ENCODE measurements around the gene UQCC2. TPM values are rescaled to one million over a fixed set of nuclear protein-coding genes. Genes with fewer than 3 reads are reported as not detected.
A peak's percentile ranks its signal among the peaks of the same experiment; 100 is the strongest.

Gene UQCC2
- total RNA-seq, 3 donors from 2014 or later, result 41.8 to 48.6 (median 45.7) TPM

GRCh38 chr6:33737267-33738026, 25.9 kb upstream of the UQCC2 start:
- intact Hi-C loops (cut with DNase I, micrococcal nuclease), result no loop called here
- ATAC-seq (no peak), DNase-seq (peak in 1 of 3 donors; percentile 30)
- Histone ChIP-seq H3K4me3 (no peak overlapping the region), H3K36me3 (ENCODE audit: low read depth) (no peaks in the 10 kb centered on the region), H3K4me1 (ENCODE audit: low read depth) (peaks cover 5% of the 10 kb centered on the region), H3K9me3 (no peaks in the 10 kb centered on the region)
- TF ChIP-seq CTCF (IDR thresholded peaks at IDR 0.05), result no peak

GRCh38 chr6:33735216-33735615, 23.7 kb upstream of the UQCC2 start:
- Histone ChIP-seq H3K4me1 (ENCODE audit: low read depth) (peaks cover 5% of the 10 kb centered on the region), H3K9me3 (no peaks in the 10 kb centered on the region), H3K4me3 (no peak overlapping the region), H3K36me3 (ENCODE audit: low read depth) (no peaks in the 10 kb centered on the region)
- no peak for TF ChIP-seq CTCF (IDR thresholded peaks at IDR 0.05)
- intact Hi-C loops (cut with DNase I, micrococcal nuclease), result no loop called here
- ATAC-seq, result no peak
- DNase-seq, result peak in 1 of 3 donors; percentile 40

- intact Hi-C loops (cut with DNase I, micrococcal nuclease), result no loop called here
- Histone ChIP-seq H3K36me3 (ENCODE audit: low read depth) (no peaks in the 10 kb centered on the region), H3K9me3 (no peaks in the 10 kb centered on the region), H3K4me3 (no peak overlapping the region), H3K4me1 (ENCODE audit: low read depth) (peaks cover 5% of the 10 kb centered on the region)
- ATAC-seq, result no peak
- TF ChIP-seq CTCF (IDR thresholded peaks at IDR 0.05), result no peak
- DNase-seq, result no peak
Observed at GRCh38 chr6:33733709-33734007, 22.2 kb upstream of the UQCC2 start.

GRCh38 chr6:33732817-33733708, 21.6 kb upstream of the UQCC2 start:
- Histone ChIP-seq H3K4me1 (ENCODE audit: low read depth) (peaks cover 2% of the 10 kb centered on the region), H3K36me3 (ENCODE audit: low read depth) (no peaks in the 10 kb centered on the region), H3K4me3 (no peak overlapping the region), H3K9me3 (no peaks in the 10 kb centered on the region)
- intact Hi-C loops (cut with DNase I, micrococcal nuclease), result no loop called here
- TF ChIP-seq CTCF (IDR thresholded peaks at IDR 0.05), result no peak
- DNase-seq (no peak), ATAC-seq (no peak)

- no peak for TF ChIP-seq CTCF (IDR thresholded peaks at IDR 0.05)
- Histone ChIP-seq H3K36me3 (ENCODE audit: low read depth) (no peaks in the 10 kb centered on the region), H3K4me1 (ENCODE audit: low read depth) (no peaks in the 10 kb centered on the region), H3K4me3 (no peak overlapping the region), H3K9me3 (no peaks in the 10 kb centered on the region)
- ATAC-seq (no peak), DNase-seq (no peak)
- intact Hi-C loops (cut with DNase I, micrococcal nuclease), result no loop called here
Observed at GRCh38 chr6:33732385-33732784, 20.9 kb upstream of the UQCC2 start.
